Lower leg skin (tissue), 3 donors: Measurements from ENCODE around the gene CEP63.

ENCODE experiments used
- CTCF ChIP-seq, 3 donors: fragments of 450-650 bp; IDR thresholded peaks; one replicate each; pipeline ENCODE4 v1.5.1; 2016; ENCODE audit warnings: antibody characterized with exemption in 3 of 3, mild to moderate bottlenecking in 3 of 3, moderate library complexity in 2 of 3
- POLR2A ChIP-seq, 2 donors: fragments of 450-650 bp; IDR thresholded peaks; one replicate each; pipeline ENCODE4 v1.6.1; 2016 to 2017; ENCODE audit warnings: antibody characterized with exemption in 2 of 2, mild to moderate bottlenecking in 1 of 2, moderate library complexity in 1 of 2

- TF ChIP-seq POLR2A (IDR thresholded peaks at IDR 0.05) (no peak), CTCF (IDR thresholded peaks at IDR 0.05) (no peak)
Measured at GRCh38 chr3:134526319-134526718, 40.5 kb downstream of the CEP63 start.
